ENCODE results near the gene FERMT1.

Gene FERMT1, protein sequence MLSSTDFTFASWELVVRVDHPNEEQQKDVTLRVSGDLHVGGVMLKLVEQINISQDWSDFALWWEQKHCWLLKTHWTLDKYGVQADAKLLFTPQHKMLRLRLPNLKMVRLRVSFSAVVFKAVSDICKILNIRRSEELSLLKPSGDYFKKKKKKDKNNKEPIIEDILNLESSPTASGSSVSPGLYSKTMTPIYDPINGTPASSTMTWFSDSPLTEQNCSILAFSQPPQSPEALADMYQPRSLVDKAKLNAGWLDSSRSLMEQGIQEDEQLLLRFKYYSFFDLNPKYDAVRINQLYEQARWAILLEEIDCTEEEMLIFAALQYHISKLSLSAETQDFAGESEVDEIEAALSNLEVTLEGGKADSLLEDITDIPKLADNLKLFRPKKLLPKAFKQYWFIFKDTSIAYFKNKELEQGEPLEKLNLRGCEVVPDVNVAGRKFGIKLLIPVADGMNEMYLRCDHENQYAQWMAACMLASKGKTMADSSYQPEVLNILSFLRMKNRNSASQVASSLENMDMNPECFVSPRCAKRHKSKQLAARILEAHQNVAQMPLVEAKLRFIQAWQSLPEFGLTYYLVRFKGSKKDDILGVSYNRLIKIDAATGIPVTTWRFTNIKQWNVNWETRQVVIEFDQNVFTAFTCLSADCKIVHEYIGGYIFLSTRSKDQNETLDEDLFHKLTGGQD

DNA sequence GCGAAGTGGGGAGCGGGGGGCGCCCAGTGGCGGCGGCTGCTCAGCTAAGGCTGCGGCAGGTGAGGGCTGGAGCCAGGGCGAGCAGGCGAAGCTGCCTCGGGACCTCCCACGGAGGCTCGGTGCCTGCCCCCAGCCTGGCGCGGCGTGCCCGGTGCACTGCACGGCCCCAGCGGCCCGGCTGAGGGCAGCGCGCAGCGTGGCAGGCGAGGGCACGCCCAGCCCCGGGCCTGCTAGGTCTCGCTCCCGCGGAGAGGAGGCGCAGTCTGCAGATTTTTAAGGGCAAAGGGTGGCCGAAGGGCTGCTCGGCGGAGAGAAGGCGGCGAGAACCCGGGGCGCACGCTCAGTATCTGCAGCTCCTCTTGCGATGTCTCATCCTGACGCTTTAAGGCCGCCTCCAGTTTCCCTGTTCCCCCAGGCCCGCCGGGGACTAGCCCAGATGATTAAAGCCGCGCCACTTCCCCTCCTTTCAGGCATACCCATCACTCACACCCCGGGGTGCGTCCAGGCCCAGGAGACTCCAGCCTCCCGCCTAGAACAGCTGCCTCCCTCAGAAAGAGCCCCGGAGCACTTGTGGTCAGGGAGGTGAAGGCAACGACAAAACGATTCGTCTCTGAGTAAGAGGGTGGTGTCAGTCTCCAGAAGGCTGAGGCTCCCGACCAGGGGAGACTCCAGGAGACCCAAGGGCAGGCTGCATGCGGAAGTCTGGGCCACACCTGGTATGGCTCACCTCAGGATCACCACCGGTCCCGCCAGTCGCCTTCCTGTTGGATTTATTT, at the start of gene FERMT1:
TSS of gene FERMT1 (minus strand) at position 158 of the 776 bp plus-strand sequence. CDS start 3,476 bp downstream, outside the sequence.
- DNase-seq = peak; percentile 65

DNA sequence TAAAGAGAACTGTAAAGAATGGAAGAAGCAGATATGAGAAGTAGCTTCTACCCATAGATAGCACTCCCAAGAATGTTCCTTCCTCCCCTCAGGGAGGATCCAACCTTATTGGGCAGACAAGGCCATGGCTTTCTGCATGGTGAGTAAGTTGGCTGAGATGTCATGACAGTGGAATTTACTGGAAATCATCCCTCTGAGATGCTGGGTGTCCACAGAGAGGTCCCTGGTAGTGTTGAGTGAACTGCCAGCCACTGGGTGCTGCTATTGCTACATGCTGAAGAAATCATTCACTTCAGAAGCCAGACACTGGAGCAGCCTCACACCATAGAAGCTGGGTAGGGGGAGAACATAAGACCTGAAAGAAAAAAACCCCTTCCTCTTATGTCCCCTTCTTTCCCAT, 46.4 kb upstream of the FERMT1 start:
- no peak for DNase-seq

GRCh38 chr20:6168204-6168603, 45.4 kb upstream of the FERMT1 start:
- DNase-seq = no peak

- no peak for DNase-seq
Observed at GRCh38 chr20:6165346-6165745, 42.5 kb upstream of the FERMT1 start.

DNA sequence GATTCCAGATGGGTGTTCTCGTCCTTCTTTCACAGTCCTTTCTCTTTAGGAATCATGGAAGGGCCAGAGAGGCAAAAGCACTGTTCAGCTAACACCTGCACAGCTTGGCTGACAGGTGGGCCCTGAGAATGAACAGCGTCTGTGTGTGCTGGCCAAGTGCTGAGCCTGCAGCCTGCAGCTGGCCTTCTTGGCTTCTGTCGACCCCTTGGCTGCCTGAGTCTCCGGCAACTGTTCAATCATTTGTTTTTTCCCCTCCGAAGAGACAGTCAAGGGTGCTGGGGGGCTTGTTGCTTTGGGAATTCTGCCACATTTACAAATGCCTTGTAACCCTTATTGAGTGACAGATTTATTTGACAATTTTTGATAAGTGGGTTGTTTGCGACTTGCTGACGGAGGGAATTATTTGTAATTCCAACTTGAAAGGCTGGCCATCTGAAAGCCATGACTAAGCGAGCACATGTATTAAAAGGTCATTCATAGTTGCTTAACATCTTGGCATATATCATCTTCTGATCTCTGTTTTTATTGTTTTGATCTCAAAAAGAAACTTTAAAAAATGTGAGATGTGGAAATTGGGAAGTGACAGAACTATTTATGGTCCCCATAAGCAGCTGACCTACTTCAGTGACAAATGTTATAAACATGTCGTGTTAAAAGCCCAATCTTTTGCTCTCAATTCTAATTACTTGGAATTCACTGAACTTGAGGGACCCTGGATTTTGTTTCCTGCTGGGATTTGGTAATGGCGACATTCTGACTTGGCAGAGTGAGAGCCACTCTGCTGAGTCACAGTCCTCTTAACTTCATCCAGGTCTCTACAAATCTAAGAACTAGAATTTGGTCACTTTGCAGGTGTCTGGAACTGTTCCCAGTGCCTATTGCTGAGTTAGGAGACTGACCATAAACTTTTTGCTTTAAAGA, 41.9 kb upstream of the FERMT1 start:
- peak; percentile 54 for DNase-seq

- no peak for DNase-seq
Observed at GRCh38 chr20:6160736-6161135, 37.9 kb upstream of the FERMT1 start.

GRCh38 chr20:6157345-6157744, 34.5 kb upstream of the FERMT1 start:
- DNase-seq = no peak

DNA sequence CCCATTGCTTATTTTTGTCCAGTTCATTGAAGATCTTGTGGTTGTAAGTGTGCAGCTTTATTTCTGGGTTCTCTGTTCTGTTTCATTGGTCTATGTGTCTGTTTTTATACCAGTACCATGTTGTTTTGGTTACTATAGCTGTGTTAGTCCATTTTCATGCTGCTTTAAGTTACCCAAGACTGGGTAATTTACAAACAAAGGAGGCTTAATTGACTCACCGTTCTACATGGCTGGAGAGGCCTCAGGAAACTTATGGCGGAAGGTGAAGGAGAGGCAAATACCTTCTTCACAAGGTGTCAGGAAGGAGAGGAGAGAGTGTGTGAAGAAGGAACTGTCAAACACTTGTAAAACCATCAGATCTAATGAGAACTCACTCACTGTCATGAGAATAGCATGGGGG, 29.9 kb upstream of the FERMT1 start:
- no peak for DNase-seq

DNA sequence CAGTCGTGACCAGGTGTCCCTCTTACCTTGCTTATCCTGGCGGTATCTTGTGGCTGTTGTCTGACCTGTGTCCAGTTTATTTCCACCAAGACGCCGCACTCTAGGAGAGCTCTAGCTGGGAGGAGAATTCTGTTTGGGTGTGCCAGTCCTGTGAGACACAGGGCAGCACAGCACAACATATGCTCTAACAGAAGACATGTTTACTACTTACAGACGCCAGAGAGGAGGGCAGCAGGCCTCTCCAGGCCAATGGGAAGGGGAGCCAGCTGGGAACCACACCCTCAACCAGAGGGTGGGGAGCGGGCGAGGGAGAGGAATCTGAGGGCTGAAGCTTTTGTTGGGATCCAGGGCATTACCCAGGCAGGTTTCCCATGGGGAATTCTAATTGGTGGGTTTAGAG, 25.2 kb upstream of the FERMT1 start:
- peak; percentile 10 for DNase-seq

- DNase-seq = peak; percentile 45
Observed at GRCh38 chr20:6142348-6142993, 19.6 kb upstream of the FERMT1 start.

GRCh38 chr20:6140947-6141346, 18.1 kb upstream of the FERMT1 start:
- peak; percentile 48 for DNase-seq

DNA sequence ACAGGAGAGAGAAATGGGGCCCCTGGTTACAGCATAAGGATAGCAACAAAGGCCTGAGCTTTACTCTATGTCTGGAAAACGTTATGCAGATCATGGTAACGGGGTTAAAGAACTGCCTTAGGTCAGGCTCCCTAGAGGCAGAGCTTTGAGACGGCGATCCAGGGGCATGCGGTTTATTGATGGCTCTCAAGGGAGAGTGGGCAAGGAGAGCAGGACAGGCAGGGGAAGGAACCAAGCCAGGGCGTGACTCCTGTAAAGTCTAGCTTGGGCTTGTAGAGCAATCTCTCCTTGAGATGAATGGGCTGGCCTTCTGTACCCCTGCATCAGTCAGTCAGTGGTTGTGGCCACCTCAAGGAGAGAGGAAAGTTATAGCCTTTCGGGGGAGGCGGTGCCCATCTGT, 12.5 kb upstream of the FERMT1 start:
- DNase-seq = no peak

DNA sequence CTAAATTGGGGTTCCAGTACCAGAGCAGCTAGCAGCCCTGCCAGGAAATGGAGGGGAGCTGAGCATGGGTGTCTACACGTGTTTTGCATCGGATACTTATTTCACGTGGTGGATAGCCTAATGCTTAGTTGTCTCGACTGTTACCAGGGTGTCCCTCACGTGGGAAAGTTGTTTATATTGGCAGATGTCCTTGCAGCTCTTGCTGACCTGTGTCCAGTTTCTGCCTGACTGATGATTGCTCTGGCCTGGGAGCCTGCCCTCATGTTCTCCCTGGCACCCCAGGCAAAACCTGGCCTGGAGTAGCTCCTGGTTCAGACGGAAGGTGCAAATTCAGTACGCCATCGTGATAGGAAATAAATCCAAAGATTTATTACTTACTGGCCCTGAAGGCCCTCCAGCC, 11.8 kb upstream of the FERMT1 start:
- DNase-seq = no peak

DNA sequence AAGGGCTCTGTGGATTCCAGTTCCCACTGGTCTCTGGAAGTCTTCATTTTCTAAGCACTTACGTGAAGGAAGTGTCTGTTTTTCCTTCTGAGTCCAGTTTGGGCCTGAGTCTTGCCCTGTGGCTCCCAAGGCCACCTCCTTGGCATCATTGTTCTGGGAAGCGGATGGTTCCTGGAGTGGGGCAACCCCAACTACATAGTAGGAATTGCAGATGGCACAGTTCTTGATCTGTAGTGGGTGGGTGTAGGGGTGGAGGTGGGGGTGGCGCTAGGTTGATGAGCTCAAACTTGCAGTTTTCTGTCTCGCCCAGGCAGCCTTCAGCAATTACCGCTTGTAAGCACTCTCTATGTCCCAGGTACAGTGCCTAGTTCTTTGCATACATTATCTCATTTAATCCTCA, 7.2 kb upstream of the FERMT1 start:
- no peak for DNase-seq

- DNase-seq = no peak
Observed at GRCh38 chr20:6127825-6128224, 5.0 kb upstream of the FERMT1 start.

GRCh38 chr20:6126846-6127245, 4.0 kb upstream of the FERMT1 start:
- no peak for DNase-seq

DNA sequence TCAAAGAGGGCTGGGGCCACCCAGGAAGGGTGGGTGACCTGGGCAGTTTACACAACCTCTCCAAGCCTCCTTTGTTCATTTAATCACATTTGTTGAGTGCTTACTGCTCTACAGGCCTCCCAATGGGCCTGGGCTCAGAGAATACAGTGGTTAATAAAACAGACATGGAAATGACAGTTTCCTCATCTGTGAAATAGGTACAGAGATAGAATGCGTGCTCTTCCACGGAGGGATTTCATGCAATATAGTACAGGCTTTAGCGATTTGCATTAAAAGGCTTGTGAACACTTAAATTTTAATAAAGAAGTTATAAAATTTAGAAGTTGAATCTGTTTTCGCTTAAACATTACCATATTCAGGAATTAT, 802 bp upstream of the FERMT1 start:
- no peak for DNase-seq

GRCh38 chr20:6122111-6122872, 538 bp downstream of the FERMT1 start:
- no peak for DNase-seq

DNA sequence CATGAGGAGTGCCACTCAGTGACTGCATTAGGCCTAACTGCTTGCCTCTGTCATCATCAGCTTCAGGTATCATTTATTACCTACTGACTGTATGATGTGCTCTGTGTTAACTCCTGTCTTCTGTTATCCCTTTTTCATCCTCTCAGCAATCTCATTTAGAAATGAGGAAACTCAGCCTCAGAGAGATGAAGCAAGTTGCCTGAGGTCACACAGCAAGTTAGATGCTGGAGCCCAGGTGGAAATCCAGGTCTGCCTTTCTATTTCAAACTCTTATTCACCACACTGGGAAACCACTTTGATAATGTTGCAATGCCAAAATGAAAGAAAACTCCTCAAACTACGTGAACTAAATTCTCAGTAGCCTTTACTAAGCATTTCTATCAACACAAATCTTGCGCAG, 1.3 kb downstream of the FERMT1 start:
- DNase-seq = no peak

- DNase-seq = peak; percentile 9
Observed at GRCh38 chr20:6120491-6120988, 2.3 kb downstream of the FERMT1 start.

DNA sequence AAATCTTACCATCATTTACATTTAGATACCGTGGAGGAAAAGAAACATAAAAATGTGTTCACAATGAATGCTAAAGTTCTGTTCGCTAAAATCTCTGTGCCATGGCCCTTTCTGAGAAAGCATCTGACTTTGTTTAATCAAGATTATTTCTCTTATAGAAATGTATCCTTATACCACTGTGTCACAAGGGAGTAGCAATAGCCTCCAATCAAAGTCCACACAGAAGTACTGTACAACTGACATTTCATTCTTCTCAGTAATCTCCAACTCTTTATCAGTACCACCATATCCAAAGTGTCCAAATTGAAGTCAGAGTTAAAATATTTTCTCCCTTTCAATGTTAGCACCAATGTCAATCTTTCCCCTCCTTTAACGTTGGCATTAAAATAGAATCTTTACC, 6.1 kb downstream of the FERMT1 start:
- DNase-seq = no peak
